Measurements from ENCODE around the gene LY9.

The LY9 gene, protein sequence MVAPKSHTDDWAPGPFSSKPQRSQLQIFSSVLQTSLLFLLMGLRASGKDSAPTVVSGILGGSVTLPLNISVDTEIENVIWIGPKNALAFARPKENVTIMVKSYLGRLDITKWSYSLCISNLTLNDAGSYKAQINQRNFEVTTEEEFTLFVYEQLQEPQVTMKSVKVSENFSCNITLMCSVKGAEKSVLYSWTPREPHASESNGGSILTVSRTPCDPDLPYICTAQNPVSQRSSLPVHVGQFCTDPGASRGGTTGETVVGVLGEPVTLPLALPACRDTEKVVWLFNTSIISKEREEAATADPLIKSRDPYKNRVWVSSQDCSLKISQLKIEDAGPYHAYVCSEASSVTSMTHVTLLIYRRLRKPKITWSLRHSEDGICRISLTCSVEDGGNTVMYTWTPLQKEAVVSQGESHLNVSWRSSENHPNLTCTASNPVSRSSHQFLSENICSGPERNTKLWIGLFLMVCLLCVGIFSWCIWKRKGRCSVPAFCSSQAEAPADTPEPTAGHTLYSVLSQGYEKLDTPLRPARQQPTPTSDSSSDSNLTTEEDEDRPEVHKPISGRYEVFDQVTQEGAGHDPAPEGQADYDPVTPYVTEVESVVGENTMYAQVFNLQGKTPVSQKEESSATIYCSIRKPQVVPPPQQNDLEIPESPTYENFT

DNA sequence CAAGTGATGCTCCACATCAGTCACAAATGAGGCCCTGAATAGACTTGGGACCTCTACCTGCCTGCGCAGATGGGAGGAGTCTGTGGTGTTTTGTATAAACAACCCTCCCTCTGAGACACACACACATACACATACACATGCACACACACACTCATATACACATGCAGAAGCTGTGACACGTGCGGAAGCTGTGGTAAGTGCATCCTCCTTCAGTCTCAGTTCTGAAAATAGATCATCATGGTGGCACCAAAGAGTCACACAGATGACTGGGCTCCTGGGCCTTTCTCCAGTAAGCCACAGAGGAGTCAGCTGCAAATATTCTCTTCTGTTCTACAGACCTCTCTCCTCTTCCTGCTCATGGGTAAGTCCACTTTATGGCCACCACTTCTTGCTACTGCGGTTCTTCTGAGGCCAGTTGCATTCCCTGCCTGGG is at the start of gene LY9:
Gene LY9, plus strand, starts transcription at position 224 of the 433 bp plus-strand sequence. Its CDS starts 14 bp downstream, at position 238.
- no peak for DNase-seq

DNA sequence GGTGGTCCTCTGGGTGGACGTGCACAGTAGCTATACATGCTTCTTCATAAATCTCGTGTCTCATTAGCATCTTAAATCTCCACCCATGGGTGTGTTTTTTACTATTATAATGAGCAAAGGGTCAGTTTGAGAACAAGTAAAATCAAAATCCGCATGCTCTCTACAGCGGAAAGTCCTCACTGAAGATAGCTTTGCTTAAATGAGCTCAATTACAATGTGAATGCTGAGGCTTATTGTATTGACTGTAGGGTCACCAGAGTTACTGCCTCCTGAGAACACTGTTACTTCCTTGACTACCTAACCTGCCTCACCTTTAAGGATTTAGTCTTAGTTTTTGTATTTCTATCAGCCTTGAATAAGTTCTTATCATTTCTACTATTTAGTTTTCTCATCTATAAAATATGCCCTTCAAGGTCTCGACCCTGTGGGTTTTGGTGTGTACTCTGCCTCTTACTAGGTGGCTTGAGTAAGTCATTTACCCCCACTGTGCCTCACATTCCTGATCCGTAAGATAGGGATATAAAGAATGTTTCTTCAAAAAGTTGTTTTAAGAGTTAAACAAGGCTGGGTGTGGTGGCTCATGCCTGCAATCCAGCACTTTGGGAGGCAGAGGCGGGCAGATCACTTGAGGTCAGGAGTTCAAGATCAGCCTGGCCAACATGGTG is 49.0 kb upstream of the LY9 start:
- no peak for DNase-seq

DNA sequence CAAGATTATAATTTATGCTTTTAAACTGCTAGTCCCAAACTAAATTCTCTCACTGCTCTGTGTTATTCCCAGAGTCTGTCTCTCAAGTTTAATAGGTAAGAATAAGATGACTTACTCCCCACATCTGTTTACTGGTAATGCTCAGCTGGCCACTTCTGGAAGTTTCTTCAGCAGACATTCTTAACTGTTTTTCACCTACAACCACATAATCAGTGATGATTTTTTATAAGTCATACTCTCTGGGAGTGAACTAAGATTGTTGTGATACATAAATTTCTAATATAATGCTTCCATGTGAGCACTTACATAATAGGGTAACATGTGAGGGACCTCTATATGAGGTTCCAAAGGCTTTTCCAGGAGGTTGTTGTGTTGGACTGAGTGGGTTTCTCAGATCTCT is 48.3 kb upstream of the LY9 start:
- DNase-seq: no peak

DNA sequence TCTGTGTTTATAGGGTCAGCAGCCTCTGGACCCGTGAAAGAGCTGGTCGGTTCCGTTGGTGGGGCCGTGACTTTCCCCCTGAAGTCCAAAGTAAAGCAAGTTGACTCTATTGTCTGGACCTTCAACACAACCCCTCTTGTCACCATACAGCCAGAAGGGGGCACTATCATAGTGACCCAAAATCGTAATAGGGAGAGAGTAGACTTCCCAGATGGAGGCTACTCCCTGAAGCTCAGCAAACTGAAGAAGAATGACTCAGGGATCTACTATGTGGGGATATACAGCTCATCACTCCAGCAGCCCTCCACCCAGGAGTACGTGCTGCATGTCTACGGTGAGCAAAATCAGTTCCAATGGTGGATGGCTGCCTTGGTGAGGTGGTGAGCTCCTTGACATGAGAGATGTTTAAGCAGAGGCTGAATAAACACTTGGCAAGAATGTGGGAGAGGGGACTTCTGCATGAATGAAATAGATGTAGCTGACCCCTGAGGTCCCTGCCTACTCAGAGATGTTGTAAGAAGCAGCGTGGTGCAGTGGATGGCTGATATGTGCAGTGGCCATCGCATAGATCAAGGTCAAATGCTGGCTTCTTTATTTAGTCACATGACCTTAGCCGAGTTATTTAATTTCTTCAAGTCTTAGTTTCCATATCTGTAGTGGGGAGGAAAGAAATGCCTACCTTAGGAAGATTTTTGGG is 47.6 kb upstream of the LY9 start:
- no peak for DNase-seq

DNA sequence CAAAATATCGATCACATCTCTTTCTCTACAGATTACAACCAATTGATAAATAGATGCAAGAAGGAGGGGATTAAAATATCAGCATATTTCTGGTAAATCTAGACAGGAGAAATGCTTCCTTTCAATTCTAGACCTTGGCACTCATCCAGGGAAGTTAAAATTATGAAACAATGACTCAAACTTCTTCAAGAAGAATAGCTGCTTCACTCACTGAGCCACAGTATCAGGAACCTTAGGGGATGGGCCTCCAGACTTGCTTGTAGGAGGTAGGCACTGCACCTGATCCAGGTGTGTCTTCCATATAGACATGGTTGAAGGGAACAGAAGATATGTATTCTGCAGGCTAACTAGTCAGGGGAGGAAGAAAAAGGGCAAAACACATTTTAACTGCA is 47.1 kb upstream of the LY9 start:
- DNase-seq: no peak

DNA sequence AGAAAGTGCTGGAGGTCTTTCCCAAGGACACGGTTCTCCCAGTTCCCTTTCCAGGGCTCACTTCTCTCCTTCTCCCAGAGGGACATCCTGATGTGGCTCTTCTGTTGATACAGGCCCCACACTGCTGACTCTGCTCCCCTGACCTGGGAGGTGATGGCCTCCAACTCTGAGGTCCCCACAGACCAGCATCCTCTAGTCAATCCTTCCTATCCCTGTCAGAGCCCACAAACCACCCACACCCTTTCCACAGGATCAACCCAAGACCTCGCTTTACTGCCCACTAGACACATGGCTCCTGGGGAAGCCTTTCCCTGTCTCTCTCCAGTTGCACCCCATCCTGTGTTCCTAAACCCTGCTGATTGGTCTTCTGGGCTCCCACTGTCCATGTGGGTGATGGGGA is 45.4 kb upstream of the LY9 start:
- no peak for DNase-seq

DNA sequence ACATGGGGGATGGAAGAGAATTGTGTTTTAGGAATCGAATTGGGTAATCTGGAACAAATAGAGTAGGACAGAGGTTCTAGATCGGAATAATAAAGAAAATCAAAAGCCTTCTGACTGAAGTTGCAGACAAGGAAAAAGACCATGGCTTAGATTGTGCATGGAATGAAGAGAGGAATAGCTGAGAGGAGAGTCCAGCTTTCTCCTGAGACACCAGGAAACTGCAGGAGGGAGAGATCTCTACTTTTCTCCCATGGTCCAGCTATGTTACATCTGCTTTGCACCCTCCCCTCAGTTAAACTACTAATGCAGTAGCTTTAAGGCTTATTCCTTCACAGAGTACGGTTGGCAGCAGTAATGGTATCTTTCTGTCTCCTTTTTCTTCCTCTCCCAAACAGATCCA is 43.6 kb upstream of the LY9 start:
- no peak for DNase-seq

DNA sequence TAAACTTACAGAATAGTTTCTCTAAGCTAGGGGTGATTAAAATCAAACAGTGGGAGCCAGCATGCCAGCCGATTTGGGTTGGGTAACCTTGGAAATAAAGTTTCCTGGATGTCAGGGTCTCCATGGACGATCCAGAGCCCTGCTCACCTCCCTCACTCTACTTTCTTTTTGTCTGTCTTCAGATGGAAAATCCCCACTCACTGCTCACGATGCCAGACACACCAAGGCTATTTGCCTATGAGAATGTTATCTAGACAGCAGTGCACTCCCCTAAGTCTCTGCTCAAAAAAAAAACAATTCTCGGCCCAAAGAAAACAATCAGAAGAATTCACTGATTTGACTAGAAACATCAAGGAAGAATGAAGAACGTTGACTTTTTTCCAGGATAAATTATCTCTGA is 43.0 kb upstream of the LY9 start:
- DNase-seq: no peak

DNA sequence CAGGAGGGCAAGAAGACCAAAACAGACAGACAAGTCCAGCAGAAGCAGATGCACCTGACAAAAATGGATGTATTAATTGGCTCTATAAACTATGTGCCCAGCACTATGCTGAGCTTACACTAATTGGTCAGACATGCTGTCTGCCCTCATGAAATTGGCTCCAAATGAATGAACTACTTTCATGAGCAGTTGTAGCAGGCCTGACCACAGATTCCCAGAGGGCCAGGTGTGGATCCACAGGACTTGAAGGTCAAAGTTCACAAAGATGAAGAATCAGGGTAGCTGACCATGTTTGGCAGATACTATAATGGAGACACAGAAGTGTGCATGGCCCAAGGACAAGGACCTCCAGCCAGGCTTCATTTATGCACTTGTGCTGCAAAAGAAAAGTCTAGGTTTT is 42.4 kb upstream of the LY9 start:
- DNase-seq: no peak

DNA sequence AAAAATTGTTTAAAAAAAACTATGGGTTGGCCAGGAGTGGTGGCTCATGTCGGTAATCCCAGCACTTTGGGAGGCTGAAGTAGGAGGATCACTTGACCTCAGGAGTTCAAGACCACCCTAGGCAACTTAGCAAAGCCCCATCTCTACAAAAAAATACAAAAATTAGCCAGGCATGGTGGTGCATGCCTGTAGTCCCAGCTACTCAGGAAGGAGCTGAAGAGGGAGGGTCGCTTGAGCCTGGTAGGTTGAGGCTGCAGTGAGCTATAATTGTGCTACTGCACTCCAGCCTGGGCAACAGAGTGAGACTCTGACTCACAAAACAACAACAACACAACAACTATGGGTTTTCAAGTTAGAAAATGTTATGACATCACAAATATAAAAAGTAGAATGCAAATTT is 40.5 kb upstream of the LY9 start:
- no peak for DNase-seq

DNA sequence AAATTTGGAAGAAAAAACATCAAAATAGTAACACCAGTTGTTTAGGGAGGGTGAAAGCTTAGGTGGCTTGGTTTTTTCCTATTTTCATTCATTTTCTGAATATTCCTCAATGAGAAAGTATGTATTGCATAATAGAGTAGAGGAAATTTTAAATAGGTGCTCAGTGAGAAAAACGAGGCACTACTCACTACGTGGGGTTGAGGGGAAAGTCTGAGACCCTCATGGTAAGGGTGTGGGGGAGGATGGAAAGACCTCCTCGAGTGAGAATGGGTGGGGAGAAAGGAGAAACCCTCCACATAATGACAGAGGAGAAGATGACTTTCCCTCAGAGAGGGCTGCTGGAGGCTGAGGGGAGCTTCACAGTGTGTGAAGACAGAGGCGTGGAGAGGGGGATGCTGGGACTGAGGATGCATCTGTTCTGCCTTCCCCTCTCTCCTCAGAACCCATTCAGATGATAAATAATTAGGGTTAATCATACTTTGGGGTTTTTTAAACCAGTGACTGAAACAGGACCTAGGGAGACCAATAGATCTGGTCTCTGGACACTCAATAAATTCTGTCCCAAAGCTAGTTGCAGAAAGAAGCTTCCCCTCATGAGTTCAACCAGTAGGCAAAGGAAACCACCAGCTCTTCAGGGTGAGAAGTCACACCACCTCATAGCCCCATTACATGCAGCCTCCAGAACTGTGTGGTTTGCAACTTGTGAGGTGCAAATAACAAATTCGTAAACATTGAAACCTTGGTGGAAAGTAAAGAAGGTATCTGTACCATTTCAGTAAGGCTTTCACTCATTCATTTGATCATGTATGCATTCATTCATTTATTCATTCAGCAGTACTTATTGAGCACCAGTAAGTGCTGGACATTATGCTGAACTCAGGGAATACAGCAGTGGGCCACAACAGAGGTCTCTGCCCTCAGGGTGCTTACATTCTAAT is 39.8 kb upstream of the LY9 start:
- DNase-seq: no peak

DNA sequence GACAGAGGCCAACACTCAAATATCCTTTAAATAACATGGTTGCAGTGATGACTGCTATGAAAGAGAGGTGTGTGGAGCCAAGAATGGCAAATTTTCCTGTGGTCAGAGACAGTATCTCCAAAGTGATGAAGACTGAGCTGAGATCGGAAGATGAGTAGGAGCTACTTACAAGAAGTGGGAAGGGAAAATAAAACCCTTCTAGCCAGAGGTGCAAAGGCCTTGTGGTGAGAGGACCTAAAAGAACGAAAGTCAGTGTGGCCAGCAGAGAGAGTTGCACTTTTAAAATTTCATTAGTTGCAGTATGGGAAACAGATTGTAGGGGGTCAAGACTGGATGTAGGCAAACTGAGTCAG is 39.1 kb upstream of the LY9 start:
- no peak for DNase-seq

DNA sequence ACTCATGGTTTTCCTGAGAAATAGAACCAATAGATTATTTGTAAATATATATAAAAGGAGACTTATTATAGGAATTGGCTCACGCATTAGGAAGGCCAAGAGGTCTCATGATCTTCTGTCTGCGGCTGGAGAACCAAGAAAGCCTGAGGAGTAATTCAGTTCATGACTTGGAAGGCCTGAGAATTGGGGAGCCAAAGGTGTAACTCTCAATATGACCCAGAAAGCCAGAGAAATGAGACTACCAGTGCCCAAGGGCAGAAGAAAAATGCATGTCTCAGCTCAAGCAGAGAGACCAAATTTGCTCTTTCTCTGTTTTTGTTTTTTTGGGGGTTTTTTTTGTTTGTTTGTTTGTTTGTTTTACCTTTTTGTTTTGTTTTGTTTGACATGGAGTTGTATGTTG is 37.5 kb upstream of the LY9 start:
- no peak for DNase-seq

DNA sequence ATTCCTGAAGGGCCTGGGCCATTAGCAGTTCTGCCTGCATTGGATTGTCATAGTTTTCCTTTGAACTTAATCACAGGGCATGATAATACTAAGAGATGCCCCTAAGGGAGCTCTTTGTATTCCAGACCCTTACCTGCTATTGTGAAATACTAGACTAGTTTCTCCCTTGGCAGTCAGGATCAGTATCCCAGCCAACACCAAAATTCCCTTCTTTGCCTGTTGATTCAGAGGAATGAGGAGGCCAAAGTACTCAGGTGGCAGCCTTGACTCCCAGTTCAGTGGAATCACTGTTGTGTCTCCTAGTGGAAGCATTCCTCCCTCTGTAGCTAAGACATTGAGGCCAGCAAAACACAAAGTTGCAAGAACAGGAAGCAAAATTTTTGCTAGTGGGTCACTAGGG is 36.2 kb upstream of the LY9 start:
- no peak for DNase-seq

DNA sequence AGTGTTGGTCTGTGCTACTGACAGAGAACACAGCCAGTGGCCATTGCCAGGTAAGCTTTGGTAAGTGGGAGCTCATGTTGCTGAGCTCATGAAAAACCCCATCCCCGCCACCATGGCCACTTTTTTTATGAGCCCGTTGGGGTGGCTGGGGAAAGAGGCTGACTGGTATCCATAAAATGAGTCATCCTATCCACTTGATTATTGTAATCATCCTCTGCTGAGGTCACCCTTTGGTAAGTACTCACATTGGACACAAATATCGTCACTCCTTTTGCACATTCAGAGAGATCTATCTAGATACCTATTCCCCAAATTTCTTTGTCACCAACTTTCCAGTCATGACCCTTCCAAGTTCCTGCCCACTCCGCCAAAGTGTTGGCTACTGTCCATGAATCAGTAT is 34.9 kb upstream of the LY9 start:
- DNase-seq: no peak

DNA sequence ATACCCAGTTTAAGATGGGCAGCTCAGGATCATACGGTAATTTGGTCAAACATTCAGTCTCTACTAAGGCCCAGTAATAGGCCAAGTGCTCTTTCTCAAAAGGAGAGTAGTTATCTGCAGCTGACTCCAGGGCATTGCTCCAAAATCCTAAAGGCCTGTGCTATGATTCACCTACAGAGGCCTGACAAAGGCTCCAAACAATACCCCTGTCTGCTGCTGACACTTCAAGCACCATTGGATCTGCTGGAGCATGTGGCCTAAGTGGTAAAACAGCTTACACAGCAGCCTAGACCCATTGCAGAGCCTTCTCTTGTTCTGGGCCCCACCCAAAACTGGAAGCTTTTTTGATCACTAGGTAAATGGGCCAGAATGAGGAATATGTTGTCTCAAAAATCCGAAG is 34.1 kb upstream of the LY9 start:
- DNase-seq: no peak

DNA sequence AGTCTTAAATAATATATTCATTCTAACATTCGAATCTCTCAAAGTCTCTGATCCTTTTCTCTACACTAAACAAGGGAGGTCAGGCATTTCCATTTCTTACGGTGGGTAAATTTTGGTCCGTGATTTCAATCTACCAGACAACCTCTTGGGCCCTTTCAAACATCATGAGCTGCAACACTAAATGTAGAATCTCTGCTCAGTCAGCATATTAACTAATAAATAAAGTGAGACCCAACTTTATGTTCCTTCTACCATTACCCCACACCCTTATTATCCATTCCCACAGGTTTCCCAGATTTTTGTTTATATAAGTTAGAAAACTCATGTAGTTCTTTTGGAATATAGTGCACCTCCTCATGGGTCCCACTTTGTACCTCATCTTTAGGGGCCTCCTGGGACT is 32.0 kb upstream of the LY9 start:
- DNase-seq: no peak

DNA sequence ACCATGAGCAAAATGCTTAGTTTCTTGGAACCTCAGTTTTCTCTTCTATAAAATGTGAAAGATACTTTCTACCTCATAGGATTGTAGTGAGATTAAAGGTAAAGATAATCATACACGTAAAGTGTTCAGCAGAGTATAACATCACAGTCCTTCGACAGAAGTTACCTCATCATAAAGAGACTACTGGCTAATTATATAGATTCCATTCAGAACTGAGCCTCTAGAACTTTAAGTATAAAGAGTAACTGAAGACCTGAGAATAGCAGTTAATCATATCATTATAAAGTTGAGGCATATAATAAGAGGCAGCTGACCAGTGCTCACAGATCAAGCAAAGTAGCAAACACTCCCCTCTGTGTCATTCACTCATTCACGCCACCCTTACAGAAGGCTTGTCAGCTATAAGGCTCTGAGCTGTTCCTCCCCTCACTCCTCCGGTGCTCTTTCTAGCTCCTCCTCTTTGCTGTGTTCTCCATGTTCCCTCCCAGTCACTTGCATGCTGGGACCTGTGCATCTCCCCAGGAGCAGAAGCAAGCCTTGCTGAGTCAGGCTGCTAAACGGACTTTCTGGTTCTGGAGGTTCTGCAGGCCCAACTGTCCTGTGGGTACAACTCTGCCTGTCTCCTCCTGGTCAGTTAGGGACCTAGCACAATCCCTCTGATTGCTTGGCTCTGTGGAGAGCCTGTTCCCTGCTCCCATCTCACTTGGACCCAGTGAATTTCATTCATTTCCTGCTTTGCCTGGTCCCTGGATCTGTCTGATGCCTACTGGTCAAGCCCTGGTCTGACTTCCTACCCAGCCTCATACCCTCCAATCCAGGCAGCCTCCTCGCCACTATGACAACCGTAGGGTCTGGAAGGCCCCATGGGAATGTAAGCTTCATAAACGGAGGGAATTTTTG is 28.3 kb upstream of the LY9 start:
- no peak for DNase-seq

DNA sequence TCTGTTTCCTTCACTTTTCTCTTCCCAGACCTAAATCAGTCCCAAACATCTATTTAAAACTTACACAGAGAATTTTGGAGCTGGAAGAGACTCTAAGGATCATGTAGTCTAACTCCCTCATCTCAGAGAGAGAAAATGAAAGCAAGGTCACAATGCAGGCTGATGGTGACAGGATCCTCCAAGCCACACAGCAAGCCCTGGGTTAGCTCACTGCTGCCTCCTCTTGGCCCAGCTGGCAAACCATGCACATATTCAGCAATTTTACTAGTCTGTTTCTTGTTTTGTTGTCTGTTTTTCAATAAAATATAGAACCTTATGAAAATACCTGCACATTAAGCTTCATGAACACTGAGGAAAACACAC is 27.7 kb upstream of the LY9 start:
- no peak for DNase-seq

DNA sequence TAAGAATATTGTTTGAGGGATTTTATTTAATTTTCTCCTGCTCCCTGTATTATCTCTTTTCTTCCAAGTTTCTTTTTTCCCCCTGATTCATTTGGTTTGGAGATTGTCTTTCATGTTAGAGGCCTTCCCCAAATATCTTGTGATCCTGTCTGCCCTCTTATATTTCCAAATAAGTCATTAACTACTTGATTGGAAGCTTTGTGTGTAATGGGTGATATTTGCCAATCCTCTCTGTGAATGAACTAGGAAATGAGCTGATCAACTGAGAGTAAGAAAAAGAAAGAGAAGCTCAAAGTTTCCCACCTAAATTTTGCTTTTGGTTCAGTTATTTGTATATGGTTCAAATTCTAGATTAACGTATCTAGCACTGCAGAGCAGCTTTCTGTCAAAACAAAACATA is 23.6 kb upstream of the LY9 start:
- no peak for DNase-seq

DNA sequence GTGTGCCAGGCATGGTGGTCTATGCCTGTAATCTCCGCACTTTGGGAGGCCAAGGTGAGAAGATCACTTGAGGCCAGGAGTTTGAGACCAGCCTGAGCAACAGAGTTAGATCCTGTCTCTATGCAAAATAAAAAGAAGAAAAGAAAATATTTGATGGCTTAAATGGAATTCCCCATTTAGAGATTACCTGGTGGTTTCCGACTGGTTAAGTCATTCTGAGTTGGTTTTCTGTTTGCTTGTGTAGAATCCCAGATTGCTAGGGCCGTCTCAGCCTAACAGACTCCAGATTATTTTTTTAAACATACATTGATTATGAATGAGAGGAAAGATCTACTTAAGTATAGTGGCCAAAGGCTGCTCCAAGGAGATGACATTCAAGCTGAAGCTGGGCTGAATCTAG is 22.9 kb upstream of the LY9 start:
- no peak for DNase-seq
